Parathyroid adenoma (tissue), 2 donors: Measurements from ENCODE around the gene PCOLCE2.

Experiments used
- H2AFZ ChIP-seq: fragments of 300-600 bp; sonication (generic); one replicate; pipeline ENCODE4 v1.7.0; 2017; ENCODE audit warnings: antibody characterized with exemption, mild to moderate bottlenecking
- H3K27ac ChIP-seq: fragments of 300-600 bp; sonication (generic); one replicate; pipeline ENCODE4 v1.7.0; 2017
- H3K27me3 ChIP-seq: fragments of 300-600 bp; sonication (generic); one replicate; pipeline ENCODE4 v1.7.0; 2017; ENCODE audit warnings: low read length; ENCODE audit not compliant: control insufficient read depth, insufficient read depth
- H3K36me3 ChIP-seq: fragments of 300-600 bp; sonication (generic); one replicate; pipeline ENCODE4 v1.7.0; 2017; ENCODE audit warnings: low read length; ENCODE audit not compliant: control insufficient read depth, insufficient read depth
- H3K4me1 ChIP-seq: fragments of 300-600 bp; sonication (generic); one replicate; pipeline ENCODE4 v1.7.0; 2017; ENCODE audit warnings: control low read depth
- H3K4me2 ChIP-seq: fragments of 300-600 bp; sonication (generic); one replicate; pipeline ENCODE4 v1.7.0; 2017; ENCODE audit warnings: low read length
- H3K4me3 ChIP-seq: fragments of 300-600 bp; sonication (generic); one replicate; pipeline ENCODE4 v1.7.0; 2017; ENCODE audit warnings: low read depth, low read length
- H3K79me2 ChIP-seq: fragments of 300-600 bp; sonication (generic); one replicate; pipeline ENCODE4 v1.7.0; 2017; ENCODE audit warnings: control low read depth
- H3K9ac ChIP-seq: fragments of 300-600 bp; sonication (generic); one replicate; pipeline ENCODE4 v1.7.0; 2017; ENCODE audit warnings: mild to moderate bottlenecking
- H3K9me3 ChIP-seq: fragments of 300-600 bp; sonication (generic); one replicate; pipeline ENCODE4 v1.7.0; 2017; ENCODE audit warnings: low read length; ENCODE audit not compliant: control insufficient read depth
- TF ChIP-seq, protein P1 (sequence below): fragments of 300-600 bp; sonication (generic); IDR thresholded peaks from one replicate; pipeline ENCODE4 v1.7.0; 2017; ENCODE audit warnings: antibody characterized with exemption, mild to moderate bottlenecking
- donor health status: primary hyperparathyroidism.

Gene PCOLCE2

GRCh38 chr3:142801746-142802145 is 87.1 kb downstream of the PCOLCE2 start:
- Histone ChIP-seq H3K9ac (no peak overlapping the region), H3K4me1 (peaks cover 3% of the 10 kb centered on the region), H2AFZ (no peak overlapping the region), H3K4me2 (no peak overlapping the region), H3K36me3 (no peaks in the 10 kb centered on the region), H3K9me3 (no peaks in the 10 kb centered on the region), H3K79me2 (no peaks in the 10 kb centered on the region), H3K27ac (no peak overlapping the region), H3K27me3 (no peaks in the 10 kb centered on the region), H3K4me3 (no peak overlapping the region)
- TF ChIP-seq, protein P1, sequence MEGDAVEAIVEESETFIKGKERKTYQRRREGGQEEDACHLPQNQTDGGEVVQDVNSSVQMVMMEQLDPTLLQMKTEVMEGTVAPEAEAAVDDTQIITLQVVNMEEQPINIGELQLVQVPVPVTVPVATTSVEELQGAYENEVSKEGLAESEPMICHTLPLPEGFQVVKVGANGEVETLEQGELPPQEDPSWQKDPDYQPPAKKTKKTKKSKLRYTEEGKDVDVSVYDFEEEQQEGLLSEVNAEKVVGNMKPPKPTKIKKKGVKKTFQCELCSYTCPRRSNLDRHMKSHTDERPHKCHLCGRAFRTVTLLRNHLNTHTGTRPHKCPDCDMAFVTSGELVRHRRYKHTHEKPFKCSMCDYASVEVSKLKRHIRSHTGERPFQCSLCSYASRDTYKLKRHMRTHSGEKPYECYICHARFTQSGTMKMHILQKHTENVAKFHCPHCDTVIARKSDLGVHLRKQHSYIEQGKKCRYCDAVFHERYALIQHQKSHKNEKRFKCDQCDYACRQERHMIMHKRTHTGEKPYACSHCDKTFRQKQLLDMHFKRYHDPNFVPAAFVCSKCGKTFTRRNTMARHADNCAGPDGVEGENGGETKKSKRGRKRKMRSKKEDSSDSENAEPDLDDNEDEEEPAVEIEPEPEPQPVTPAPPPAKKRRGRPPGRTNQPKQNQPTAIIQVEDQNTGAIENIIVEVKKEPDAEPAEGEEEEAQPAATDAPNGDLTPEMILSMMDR: no peak

DNA sequence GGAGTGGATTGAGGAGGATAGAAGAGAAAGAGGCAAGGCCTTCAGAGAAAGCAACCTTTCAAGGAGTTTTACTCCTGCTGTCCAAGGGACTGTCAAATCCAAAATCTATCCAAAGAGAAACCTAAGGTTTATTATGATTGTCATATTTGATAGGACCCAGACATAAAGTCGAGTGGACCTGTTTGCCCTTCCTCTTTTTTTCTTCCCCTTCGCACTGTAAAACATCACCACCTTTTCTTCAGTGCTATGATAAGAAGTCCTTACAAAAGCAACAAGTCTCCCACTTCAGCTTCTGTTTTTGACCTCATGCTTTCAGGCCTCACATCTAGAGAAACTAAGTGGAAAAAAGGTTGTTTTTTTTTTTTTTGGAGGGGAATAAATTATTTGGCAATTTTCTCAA is 92.1 kb downstream of the PCOLCE2 start:
- no peak overlapping the region for H3K4me3 ChIP-seq
- H3K79me2 ChIP-seq: no peaks in the 10 kb centered on the region
- no peaks in the 10 kb centered on the region for H3K36me3 ChIP-seq
- TF ChIP-seq, protein P1: no peak
- peaks cover 3% of the 10 kb centered on the region for H3K4me1 ChIP-seq
- H3K27me3 ChIP-seq: no peaks in the 10 kb centered on the region
- H2AFZ ChIP-seq: no peak overlapping the region
- no peak overlapping the region for H3K27ac ChIP-seq
- H3K9me3 ChIP-seq: no peaks in the 10 kb centered on the region
- no peak overlapping the region for H3K4me2 ChIP-seq
- H3K9ac ChIP-seq: no peak overlapping the region

GRCh38 chr3:142795332-142795731 is 93.6 kb downstream of the PCOLCE2 start:
- no peaks in the 10 kb centered on the region for H3K36me3 ChIP-seq
- no peak overlapping the region for H3K4me3 ChIP-seq
- H3K79me2 ChIP-seq: no peaks in the 10 kb centered on the region
- no peaks in the 10 kb centered on the region for H3K9me3 ChIP-seq
- H2AFZ ChIP-seq: no peak overlapping the region
- H3K27me3 ChIP-seq: no peaks in the 10 kb centered on the region
- H3K9ac ChIP-seq: no peak overlapping the region
- H3K4me1 ChIP-seq: no peaks in the 10 kb centered on the region
- H3K4me2 ChIP-seq: no peak overlapping the region
- H3K27ac ChIP-seq: no peak overlapping the region
- TF ChIP-seq, protein P1: no peak

DNA sequence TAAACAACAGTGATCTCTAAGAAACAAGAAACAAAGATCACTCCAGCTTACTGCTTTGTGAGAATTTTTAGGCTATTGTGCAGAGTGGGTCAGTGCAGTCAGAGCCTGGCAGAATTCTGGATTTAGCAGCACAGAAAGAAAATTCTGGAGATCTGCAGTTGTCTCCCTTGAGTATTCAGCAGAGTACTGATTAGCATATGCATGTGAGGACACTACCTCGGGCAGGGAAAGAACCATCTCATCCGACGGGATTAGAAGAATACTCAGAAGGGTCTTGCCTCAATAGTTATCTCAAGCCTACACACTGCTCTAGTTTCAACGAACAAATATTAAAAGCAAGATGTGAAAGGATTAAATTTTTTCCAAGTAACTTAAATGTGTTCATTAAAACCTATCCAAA is 94.4 kb downstream of the PCOLCE2 start:
- no peak overlapping the region for H2AFZ ChIP-seq
- H3K79me2 ChIP-seq: no peaks in the 10 kb centered on the region
- no peaks in the 10 kb centered on the region for H3K27me3 ChIP-seq
- H3K27ac ChIP-seq: no peak overlapping the region
- H3K9ac ChIP-seq: no peak overlapping the region
- H3K4me1 ChIP-seq: no peaks in the 10 kb centered on the region
- no peak overlapping the region for H3K4me3 ChIP-seq
- no peaks in the 10 kb centered on the region for H3K36me3 ChIP-seq
- H3K9me3 ChIP-seq: no peaks in the 10 kb centered on the region
- H3K4me2 ChIP-seq: no peak overlapping the region
- TF ChIP-seq, protein P1: no peak

GRCh38 chr3:142787719-142788118 is 101.2 kb downstream of the PCOLCE2 start:
- H3K4me3 ChIP-seq: no peak overlapping the region

More at GRCh38 chr3:142787719-142788118, 101.2 kb downstream of the PCOLCE2 start:
- H3K9ac ChIP-seq: no peak overlapping the region
- TF ChIP-seq, protein P1: no peak
- no peak overlapping the region for H2AFZ ChIP-seq
- no peaks in the 10 kb centered on the region for H3K27me3 ChIP-seq
- no peaks in the 10 kb centered on the region for H3K36me3 ChIP-seq
- no peaks in the 10 kb centered on the region for H3K79me2 ChIP-seq
- no peak overlapping the region for H3K4me2 ChIP-seq
- no peaks in the 10 kb centered on the region for H3K9me3 ChIP-seq
- H3K4me1 ChIP-seq: no peaks in the 10 kb centered on the region
- H3K27ac ChIP-seq: no peak overlapping the region
